GOT3 (cell line): ENCODE data around the gene APLP2.

ENCODE experiments used
- DNase-seq: peaks from one replicate; lab custom pipeline; 2025; ENCODE audit warnings: mixed read lengths; lab: John Stamatoyannopoulos, UW

Gene APLP2

GRCh38 chr11:130118636-130119387 is 49.1 kb downstream of the APLP2 start:
- no peak for DNase-seq

- DNase-seq: no peak
These were observed 50.4 kb downstream of the APLP2 start for GRCh38 chr11:130120045-130120444.

- DNase-seq: no peak
These were observed 51.8 kb downstream of the APLP2 start for GRCh38 chr11:130121445-130121978.

- DNase-seq: no peak
These were observed 52.5 kb downstream of the APLP2 start for GRCh38 chr11:130122141-130122575.

- DNase-seq: no peak
These were observed 53.8 kb downstream of the APLP2 start for GRCh38 chr11:130123414-130124040.

- no peak for DNase-seq
These were observed 54.4 kb downstream of the APLP2 start for GRCh38 chr11:130124096-130124495.

- no peak for DNase-seq
These were observed 55.9 kb downstream of the APLP2 start for GRCh38 chr11:130125638-130126037.

- no peak for DNase-seq
These were observed 56.8 kb downstream of the APLP2 start for GRCh38 chr11:130126516-130126915.

GRCh38 chr11:130127509-130127908 is 57.8 kb downstream of the APLP2 start:
- no peak for DNase-seq

GRCh38 chr11:130128626-130129025 is 58.9 kb downstream of the APLP2 start:
- no peak for DNase-seq

GRCh38 chr11:130129922-130130321 is 60.2 kb downstream of the APLP2 start:
- no peak for DNase-seq

GRCh38 chr11:130131961-130132850 is 62.5 kb downstream of the APLP2 start:
- no peak for DNase-seq

- DNase-seq: no peak
These were observed 64.0 kb downstream of the APLP2 start for GRCh38 chr11:130133716-130134115.

- DNase-seq: no peak
These were observed 66.4 kb downstream of the APLP2 start for GRCh38 chr11:130136107-130136506.

- no peak for DNase-seq
These were observed 68.3 kb downstream of the APLP2 start for GRCh38 chr11:130137999-130138398.

GRCh38 chr11:130139401-130139800 is 69.7 kb downstream of the APLP2 start:
- no peak for DNase-seq

- no peak for DNase-seq
These were observed 72.1 kb downstream of the APLP2 start for GRCh38 chr11:130141561-130142341.

- no peak for DNase-seq
These were observed 74.4 kb downstream of the APLP2 start for GRCh38 chr11:130144141-130144540.

- no peak for DNase-seq
These were observed 75.2 kb downstream of the APLP2 start for GRCh38 chr11:130144861-130145281.

- no peak for DNase-seq
These were observed 75.7 kb downstream of the APLP2 start for GRCh38 chr11:130145311-130145812.
